NCI-H2227 treated with DMSO at 0.1 percent for 48 hours (cell line): ENCODE data around the gene TMEM270.
"Not testable (repeated sequence)": the region's sequence is repeated elsewhere in the genome, so short reads cannot be mapped to it uniquely, and the experiment has no call there.

Experiments used
- DNase-seq: peaks from one replicate; lab custom pipeline; 2025; lab: John Stamatoyannopoulos, UW

The TMEM270 gene

DNA sequence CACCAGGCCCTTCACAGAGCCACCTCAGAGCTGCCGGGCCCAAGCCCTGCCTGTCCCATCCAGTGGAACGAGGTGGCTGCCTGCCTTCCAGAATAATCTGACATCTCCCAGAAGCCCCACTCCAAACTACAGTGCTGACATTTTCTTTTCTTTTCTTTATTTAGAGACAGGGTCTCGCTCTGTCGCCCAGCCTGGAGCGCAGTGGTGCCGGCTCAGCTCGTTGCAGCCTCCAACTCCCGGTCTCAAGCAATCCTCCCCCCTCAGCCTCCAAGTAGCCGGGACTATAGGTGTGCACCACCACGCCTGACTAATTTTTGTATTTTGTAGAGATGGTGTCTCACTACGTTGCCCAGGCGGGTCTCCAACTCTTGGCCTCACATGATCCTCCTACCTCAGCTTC is 346 bp downstream of the TMEM270 start:
- DNase-seq = no peak

DNA sequence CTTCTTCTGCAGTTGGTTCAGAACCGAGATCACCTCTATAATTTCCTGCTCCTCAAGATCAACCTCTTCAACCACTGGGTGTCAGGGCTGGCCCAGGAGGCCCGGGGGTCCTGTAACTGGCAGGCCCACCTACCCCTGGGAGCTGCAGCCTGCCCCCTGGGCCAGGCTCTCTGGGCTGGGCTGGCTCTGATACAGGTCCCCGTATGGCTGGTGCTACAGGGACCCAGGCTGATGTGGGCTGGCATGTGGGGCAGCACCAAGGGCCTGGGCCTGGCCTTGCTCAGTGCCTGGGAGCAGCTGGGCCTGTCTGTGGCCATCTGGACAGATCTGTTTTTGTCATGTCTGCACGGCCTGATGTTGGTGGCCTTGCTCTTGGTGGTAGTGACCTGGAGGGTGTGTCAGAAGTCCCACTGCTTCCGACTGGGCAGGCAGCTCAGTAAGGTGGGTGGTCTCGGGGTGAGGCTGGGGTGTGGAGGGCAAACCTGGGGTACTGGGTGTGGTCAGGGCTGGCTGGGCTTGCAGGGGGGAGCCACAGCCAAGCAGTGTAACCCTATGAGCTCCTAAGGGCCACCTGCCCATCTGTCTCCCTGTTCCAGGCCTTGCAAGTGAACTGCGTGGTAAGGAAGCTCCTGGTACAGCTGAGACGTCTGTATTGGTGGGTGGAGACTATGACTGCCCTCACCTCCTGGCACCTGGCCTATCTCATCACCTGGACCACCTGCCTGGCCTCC is 4.2 kb downstream of the TMEM270 start:
- DNase-seq = no peak

- DNase-seq = no peak
Observed at GRCh38 chr7:73865738-73866445, 4.9 kb downstream of the TMEM270 start.

- DNase-seq = no peak
Observed at GRCh38 chr7:73866446-73866767, 5.4 kb downstream of the TMEM270 start.

- no peak for DNase-seq
Observed at GRCh38 chr7:73869011-73869798, 8.2 kb downstream of the TMEM270 start.

DNA sequence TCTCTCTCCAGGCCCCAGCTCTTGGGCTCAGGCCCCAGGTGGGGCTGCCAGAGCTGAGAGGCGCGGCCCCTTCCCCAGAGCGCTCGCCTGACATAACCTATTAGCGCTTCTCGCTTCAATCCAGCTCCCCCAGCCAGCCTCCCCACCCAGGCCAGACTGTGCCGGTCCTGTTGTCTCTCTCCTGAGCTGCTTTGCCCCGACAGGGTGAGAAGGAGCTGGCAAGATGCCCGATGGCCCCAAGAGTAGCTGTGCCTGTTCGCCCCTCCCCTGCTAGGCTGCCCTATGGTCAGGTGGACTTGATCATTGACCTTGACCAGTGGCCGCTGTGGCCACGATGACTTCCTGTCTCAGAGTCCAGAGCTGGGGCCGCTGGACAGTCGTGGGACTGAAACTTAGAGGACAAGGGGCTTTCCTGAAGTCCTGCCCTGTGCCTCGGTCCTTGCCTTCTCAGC is 9.1 kb downstream of the TMEM270 start:
- DNase-seq = no peak

DNA sequence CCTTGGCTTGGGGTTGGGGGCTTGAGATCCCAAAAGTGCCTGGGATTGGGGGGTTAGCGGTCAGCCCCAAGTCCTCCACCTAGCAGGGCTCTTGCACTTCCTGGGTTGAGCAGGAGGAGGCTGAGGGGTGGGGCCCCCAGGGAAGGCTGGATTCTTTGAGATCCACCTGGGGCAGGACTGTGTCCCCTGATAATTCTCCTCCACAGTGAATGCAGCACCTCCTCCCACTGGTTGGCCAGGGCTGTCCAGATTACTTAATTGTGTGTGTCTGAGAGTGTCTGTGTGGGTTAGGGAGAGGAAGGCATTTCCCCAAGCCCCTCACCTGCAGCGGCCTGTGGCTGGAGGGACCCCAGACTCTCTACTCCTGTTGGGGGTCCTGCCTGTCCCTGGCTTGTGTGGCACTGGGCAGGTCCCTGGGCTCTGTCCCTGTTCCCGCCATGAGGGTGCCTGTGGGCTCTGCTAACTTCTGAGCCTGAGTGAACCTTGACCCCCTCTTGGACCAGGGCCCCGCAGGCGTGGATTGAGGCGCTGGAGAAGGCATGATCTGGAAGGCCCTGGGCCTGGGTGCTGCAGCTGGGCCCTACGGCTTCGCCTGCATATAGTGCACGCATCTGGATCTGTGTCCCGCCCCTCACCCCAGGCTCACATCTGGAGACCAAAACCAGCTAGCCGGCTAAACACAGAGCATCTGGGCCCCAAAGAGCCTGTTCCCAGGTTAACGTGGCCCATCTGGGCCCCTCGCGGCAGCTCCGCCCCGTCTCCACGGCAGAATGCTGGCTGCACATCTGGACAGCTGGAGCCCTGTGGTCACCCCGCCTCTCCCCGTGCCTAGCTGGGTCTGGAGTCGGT is 10.4 kb downstream of the TMEM270 start:
- no peak for DNase-seq

DNA sequence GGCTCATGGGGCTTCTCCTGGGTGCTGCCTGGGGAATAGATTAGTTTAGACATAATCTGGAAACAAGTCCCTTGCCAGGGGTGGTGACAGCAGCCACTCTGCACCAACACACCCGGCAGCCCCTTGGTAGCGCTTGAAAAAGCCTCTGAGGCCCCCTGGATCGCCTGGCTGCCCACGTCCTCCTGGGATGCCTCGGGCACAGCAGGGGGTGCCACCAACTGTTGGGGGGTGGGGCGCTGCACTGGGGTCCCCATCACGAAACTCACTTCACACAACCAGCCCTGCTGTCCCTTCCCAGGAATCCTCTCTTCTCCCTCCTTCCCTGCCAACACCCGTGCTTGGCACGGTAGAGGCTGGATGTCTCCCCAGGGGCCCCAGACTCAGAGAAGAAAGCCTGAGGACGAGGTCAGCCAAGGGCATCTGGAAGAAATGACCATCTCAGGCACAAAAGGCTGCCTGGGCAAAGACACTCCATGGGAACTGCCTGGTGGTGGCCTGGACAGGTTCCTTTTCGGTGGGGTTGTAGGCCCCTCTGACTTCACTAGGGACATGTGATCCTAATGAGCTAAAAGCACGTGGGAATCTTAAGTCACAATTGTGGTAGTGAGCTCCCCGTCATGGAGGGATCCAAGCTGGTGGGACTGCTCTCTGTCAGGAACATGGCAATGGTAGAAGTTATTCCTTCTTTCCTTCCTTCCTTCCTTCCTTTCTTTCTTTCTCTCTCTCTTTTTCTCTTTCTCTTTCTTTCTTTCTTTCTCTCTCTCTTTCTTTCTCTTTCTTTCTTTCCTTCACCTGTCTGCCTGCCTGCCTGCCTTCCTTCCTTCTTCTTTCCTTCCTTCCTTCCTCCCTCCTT is 11.3 kb downstream of the TMEM270 start:
- no peak for DNase-seq

- no peak for DNase-seq
Observed at GRCh38 chr7:73876361-73876760, 15.4 kb downstream of the TMEM270 start.

- no peak for DNase-seq
Observed at GRCh38 chr7:73876973-73877372, 16.0 kb downstream of the TMEM270 start.

GRCh38 chr7:73879977-73880681 is 19.2 kb downstream of the TMEM270 start:
- no peak for DNase-seq

GRCh38 chr7:73880755-73881328 is 19.9 kb downstream of the TMEM270 start:
- no peak for DNase-seq

GRCh38 chr7:73881352-73882046 is 20.5 kb downstream of the TMEM270 start:
- no peak for DNase-seq

- no peak for DNase-seq
Observed at GRCh38 chr7:73882047-73882402, 21.1 kb downstream of the TMEM270 start.

- not testable (repeated sequence) for DNase-seq
Observed at GRCh38 chr7:73884867-73885422, 24.0 kb downstream of the TMEM270 start.

DNA sequence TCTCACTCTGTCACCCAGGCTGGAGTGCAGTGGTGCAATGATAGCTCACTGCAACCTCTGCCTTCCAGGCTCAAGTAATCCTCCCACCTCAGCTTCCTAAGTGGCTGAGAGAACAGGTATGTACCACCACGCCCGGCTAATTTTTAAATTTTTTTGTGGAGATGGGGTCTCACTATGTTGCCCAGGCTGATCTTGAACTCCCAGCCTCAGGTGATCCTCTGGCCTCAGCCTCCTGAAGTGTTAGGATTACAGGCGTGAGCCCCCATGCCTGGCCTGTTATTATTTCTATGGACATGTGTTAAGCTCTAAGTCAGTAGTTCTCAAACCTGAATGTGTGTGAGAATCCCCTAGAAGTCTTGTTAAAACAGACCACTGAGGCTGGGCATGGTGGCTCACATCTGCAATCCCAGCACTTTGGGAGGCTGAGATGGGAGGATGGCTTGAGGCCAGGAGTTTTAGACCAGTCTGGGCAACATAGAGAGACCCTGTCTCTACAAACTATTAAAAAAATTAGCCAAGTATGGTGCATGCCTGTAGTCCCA is 24.5 kb downstream of the TMEM270 start:
- no peak for DNase-seq

GRCh38 chr7:73885975-73886798 is 25.2 kb downstream of the TMEM270 start:
- DNase-seq = no peak

DNA sequence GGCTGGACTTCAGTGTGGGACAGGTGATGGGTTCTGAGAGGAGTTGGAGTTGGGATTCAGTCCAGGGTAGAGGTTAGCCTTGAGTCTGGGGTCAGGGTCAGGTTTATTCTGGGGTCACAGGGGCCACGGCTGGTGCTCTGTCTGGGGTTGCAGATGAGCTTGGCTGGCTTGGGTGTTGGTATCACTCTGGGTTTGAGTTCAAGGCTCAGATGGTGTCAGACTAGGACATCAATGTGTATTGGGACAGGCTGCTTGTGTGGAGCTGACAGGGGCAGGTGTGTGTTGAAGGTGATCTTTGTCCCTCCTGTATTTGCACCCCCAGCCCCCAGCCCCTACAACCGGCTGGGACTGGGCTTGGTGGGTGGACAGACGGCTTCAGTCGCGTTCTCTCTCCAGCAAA is 26.8 kb downstream of the TMEM270 start:
- no peak for DNase-seq
